Medulla oblongata (tissue), 1 donor: ENCODE results near the gene GSTM1.
A peak's percentile ranks its signal among the peaks of the same experiment; 100 is the strongest.
"Not testable (repeated sequence)": the region's sequence is repeated elsewhere in the genome, so short reads cannot be mapped to it uniquely, and the experiment has no call there.

Experiments
- DNase-seq: peaks from one replicate; pipeline ENCODE4 v3.0.0-alpha.2; 2015; ENCODE audit errors: extremely low spot score

GSTM1 gene

GRCh38 chr1:109697861-109698260 is 10.2 kb downstream of the GSTM1 start:
- not testable (repeated sequence) for DNase-seq

- not testable (repeated sequence) for DNase-seq
Observed at GRCh38 chr1:109702940-109703339, 15.3 kb downstream of the GSTM1 start.

GRCh38 chr1:109704173-109704572 is 16.6 kb downstream of the GSTM1 start:
- DNase-seq: no peak

GRCh38 chr1:109705411-109705810 is 17.8 kb downstream of the GSTM1 start:
- no peak for DNase-seq

- not testable (repeated sequence) for DNase-seq
Observed at GRCh38 chr1:109708949-109709348, 21.3 kb downstream of the GSTM1 start.

- not testable (repeated sequence) for DNase-seq
Observed at GRCh38 chr1:109709822-109710221, 22.2 kb downstream of the GSTM1 start.

GRCh38 chr1:109711593-109712320 is 24.1 kb downstream of the GSTM1 start, which contains the start of gene GSTM5:
Gene GSTM5 (plus strand): TSS chr1:109712251. CDS start chr1:109712313, 62 bp downstream.
- DNase-seq: not testable (repeated sequence)

- no peak for DNase-seq
Observed at GRCh38 chr1:109712321-109712864, 24.8 kb downstream of the GSTM1 start.

- no peak for DNase-seq
Observed at GRCh38 chr1:109713636-109714035, 26.0 kb downstream of the GSTM1 start.

GRCh38 chr1:109714661-109715372 is 27.2 kb downstream of the GSTM1 start:
- no peak for DNase-seq

- DNase-seq: peak; percentile 13
Observed at GRCh38 chr1:109716121-109716520, 28.5 kb downstream of the GSTM1 start.

GRCh38 chr1:109716570-109717090 is 29.0 kb downstream of the GSTM1 start:
- DNase-seq: no peak

- DNase-seq: no peak
Observed at GRCh38 chr1:109717729-109718128, 30.1 kb downstream of the GSTM1 start.

- DNase-seq: no peak
Observed at GRCh38 chr1:109718495-109718894, 30.9 kb downstream of the GSTM1 start.

GRCh38 chr1:109719337-109719837 is 31.8 kb downstream of the GSTM1 start:
- DNase-seq: no peak

- DNase-seq: no peak
Observed at GRCh38 chr1:109721042-109721441, 33.4 kb downstream of the GSTM1 start.

- no peak for DNase-seq
Observed at GRCh38 chr1:109721971-109722370, 34.4 kb downstream of the GSTM1 start.

- DNase-seq: no peak
Observed at GRCh38 chr1:109722908-109723691, 35.5 kb downstream of the GSTM1 start.

- DNase-seq: no peak
Observed at GRCh38 chr1:109724933-109725332, 37.3 kb downstream of the GSTM1 start.

GRCh38 chr1:109725510-109725909 is 37.9 kb downstream of the GSTM1 start:
- DNase-seq: no peak

GRCh38 chr1:109726007-109726406 is 38.4 kb downstream of the GSTM1 start:
- no peak for DNase-seq
